GM18499 (cell line): ENCODE measurements around the gene HCN4.

Experiments used
- ATAC-seq: cut with Tn5 transposase; IDR thresholded peaks from one replicate; pipeline ENCODE4 v1.9.1; 2021; ENCODE audit warnings: moderate number of reproducible peaks; ENCODE audit not compliant: insufficient read depth, unreplicated experiment

HCN4 gene

DNA sequence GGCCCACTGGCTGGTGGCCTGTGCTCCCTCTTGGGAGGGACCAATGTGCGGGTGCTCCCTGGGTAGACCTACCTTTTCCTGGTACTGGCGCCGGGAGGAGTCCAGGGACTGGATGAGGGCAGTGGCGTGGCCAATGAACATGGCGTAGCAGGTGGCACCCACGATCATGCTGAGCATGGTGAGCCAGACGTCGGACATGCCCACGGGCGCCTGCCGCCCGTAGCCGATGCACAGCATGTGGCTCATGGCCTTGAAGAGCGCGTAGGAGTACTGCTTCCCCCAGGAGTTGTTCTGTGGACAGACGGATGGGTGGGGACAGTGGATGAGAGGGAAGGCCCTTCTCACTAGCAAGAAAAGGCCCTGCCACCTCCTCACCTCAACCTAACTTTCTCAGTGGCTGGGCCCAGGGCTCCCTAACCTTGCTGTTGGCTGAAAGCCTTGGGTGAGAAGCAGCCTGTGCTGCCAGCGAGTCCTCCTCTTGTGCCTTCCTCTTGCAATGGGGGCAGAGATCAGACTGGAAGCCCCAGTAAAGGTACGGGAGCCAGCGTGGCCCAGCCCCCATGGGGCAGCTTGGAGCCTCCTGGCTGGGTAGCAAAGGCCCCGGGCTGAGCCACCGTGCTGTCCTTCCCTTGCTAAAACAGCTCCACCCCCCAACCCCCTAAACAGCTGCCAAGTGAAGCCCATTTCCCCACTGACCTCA lies 39.1 kb downstream of the HCN4 start:
- no peak for ATAC-seq

DNA sequence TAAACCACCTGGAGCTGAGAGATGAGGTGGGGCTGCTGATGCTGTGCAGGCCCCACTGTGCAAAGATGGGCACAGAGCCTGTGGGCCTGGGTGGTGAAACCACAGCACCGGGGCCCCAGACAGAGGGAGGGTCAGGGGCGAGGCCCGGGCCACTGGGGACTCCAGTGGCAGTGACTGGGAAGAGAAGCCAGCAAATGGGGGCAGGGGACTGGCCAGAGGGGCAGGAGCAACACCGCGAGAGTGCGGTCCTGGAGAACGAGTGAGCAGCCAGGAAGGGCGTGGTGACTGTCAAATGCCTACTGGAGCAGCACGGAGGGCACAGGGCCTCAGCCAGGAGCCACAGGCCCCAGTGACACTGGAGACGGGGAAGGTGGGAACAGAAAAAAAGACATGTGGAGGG lies 39.8 kb downstream of the HCN4 start:
- no peak for ATAC-seq

DNA sequence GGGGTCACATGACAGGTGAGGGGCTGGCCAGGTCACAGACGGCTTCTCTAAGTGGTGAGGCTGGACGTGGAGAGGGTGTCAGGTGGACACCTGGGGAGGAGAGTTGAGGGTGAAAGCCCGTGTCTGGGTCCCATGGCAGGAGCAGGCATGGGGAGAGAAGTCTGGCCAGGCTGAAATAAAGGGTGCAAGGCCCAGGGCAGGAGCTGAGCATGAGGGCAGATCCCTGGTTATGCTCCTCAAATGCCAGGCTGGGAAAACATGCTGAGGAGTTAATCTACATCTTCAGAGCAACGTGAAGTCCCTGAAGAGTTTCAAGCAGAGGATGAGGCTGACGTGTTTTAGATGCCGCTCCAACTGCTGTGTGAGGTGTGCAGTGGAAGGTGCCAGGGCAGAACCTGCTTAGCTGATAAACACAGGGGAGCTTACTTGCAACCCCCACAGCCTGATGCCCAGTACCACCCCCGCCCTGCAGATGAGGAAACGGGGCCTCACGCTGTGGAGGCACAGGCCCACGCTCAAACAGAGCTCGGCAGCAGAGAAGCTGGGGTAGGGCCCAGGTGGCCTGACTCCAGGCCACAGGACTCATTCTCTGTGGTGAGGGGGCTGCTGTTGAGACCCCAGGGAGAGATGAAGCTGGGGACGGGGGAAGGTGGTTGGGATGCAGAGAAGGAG lies 40.5 kb downstream of the HCN4 start:
- ATAC-seq: no peak

DNA sequence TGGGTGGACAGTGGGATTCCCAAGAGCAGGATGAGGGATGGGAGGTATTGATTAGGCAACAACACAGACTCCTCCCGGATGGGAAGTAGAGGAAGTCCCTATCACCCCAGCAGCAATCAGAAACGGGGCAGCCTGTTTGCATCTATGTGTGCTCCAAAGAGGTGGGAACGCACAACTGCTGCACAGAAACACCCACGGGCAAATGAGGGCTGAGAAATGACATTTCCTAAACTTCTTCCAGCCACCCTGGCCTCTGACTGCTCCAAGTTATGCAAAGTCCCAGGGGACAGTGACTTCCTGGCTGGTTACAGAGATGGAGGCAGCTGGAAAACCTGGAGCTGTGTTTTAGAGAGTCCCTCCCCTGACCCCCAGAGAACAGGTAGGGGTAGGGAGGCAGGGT lies 42.6 kb downstream of the HCN4 start:
- no peak for ATAC-seq

DNA sequence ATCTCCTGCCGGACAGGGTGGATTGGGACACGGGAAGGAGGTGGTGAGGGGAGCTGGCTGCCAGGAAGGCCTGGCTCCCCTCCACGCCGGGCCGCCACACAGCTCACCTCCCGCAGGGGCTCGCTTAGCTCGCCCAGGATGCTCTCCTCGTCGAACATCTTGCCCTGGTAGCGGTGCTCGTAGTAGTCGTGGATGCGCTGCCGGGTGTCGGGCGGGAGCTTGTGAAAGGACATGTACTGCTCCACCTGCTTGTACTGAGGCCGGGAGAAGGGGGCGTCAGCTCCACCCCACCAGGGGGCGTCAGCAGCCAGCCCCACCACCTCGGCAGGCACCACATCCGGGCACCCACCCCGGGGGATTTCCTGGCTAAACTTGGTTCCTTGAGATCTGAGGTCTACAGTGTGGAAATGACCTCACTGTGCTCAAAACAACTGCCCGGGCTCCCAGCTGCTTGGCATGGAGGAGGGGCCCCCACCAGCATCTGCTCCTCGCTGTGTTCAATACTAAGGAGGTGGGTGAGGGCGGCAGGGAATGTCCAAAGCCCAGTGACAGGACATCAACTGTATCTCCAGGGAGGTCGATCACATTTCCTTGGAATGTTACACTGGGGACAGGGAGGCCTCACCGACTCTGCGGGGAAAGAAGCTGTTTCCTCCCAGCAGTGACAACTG lies 43.4 kb downstream of the HCN4 start:
- ATAC-seq: no peak

DNA sequence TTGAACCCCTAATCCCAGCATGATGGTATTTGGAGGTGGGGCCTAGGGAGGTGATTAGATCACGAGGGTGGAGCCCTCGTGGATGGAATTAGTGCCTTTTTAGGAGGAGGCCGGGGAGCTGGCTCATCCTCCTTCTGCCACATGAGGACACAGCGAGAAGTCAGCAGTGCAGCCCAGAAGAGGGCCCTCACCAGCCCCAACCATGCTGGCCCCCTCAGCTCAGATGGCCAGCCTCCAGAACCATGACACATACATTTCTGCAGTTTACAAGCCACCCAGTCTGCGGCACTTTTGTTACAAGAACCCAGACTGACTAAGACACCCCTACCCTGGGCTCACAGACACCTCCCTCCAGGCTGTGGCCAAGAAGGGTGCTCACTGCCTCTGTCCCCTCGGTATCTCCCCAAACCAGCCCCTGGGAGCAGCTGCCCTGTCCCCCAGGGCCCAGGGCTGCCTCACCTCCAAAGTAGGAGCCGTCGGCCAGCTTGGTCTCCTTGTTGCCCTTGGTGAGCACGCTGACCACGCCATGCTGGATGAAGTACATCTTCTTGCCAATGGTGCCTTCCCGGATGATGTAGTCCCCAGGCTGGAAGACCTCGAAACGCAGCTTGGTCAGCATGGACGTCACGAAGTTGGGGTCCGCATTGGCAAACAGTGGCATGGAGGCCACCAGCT lies 44.1 kb downstream of the HCN4 start:
- ATAC-seq: no peak

DNA sequence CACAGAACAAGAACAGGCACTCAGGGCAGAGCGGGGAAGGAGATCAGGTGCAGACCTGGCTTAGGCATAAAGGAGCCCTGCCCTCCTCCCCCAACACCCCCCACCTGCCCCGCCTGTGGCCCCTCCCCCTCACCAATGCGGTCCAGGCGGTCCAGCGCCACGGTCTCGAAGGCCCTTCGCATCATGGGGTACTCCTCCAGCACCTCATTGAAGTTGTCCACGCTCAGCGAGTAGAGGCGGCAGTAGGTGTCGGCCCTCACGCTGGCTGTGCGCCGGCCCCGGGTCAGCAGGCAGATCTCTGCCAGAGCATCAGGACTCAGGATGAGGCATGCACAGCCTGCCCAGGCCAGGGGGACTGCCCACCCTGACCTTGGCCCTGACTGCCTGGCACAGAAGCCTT lies 44.8 kb downstream of the HCN4 start:
- no peak for ATAC-seq

DNA sequence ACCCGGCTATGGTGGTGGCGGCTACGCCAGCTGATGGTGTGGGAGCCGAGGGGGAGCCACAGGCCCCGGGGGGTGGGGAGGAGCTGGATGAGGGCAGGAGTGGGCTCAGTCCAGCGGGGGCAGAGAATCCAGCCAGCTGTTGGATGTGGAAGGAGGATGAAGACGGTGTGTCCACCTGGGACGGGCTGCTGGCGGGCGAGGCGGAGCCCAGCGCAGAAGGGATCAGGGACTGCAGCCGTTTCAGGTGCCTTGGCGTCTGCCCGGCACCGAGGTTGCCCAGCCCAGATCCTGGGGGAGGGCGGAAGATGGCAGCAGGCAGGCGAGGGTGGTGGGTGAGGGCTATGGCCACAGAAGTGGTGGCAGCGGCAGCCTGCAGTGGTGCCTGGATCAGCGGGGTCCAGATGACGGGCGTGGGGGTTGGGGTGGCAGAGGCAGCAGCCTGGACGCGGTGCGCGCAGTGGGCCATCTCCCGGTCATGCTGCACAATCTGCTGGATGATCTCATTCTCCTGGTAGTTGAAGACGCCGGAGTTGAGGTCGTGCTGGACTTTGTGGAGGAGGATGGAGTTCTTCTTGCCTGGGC lies 45.3 kb downstream of the HCN4 start:
- no peak for ATAC-seq

DNA sequence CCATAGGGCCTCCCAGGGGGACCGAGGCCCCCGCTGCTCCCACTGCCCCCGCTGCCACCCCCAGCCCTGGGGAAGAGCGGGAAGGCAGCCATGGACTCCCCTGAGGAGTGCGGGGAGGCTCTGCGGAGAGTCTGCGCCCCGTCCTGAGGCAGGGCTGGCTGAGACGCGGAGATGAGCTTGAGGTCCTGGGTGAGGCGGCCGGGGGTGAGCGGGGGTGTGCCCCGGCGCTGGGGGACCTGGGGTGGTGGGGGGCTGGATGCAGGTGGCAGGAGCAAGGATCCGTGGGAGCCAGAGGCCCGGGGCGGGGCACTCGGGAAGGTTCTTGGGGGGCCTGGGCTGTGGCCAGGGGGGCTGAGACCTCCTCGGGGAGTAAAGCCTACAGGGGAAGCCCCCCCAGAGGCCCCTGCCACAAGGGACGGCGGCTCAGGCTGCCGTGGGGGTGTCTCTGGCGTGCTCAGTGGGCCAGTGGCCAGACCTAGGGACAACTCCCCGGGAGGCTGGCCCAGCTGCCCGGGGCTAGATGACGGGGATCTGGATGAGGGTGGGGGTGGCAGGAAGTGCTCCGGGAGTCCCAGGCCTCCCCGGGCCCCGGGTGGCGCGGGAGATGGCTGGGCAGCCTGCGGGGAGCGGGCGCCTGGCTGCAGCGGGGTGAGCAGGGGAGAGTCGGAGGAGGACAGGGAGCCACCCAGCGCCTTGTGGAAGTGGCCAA lies 45.9 kb downstream of the HCN4 start:
- ATAC-seq: no peak

DNA sequence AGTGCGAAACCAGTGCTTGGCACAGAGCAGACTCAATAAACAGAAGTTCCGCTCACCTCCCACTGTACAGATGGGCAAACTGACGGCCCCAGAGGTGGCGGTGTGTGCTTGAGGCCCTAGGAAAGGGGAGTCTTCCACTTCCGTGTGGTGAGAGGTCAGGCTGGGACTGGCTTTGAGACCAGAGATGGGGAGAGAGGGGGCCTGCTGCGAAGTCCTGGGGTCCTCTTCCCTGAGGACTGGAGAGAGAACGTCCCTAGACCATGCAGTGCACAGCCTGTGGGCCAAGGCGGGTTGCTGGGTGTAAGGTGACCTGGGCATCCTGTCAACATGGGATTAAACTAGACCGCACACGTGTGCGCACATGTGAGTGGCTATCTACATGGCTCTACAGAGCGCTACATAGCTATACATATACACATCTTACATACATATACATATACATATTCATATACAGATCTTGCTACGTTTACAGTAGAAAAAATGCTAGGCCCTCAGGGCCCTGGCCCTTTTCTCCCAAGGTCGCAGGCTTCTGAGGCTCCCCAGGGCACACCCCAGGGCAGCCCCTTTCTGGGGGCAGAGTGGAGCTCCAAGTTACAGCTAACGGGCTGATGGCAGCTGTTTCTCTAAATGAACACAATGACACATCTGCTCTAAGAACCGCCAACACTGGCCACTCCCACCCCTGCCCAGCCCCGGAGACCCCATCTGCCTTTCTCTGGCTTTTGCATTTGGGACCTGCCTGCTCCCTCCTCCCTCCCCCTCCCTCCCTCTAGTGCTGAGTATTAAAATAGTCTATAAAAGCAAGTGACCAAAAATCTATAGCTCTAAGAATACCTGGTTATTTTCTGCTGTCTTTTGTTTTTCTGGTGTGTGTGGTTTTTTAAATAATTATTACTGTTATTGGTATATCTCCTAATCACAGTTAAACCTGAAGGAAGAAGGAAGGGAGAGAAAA lies 47.0 kb downstream of the HCN4 start:
- no peak for ATAC-seq

DNA sequence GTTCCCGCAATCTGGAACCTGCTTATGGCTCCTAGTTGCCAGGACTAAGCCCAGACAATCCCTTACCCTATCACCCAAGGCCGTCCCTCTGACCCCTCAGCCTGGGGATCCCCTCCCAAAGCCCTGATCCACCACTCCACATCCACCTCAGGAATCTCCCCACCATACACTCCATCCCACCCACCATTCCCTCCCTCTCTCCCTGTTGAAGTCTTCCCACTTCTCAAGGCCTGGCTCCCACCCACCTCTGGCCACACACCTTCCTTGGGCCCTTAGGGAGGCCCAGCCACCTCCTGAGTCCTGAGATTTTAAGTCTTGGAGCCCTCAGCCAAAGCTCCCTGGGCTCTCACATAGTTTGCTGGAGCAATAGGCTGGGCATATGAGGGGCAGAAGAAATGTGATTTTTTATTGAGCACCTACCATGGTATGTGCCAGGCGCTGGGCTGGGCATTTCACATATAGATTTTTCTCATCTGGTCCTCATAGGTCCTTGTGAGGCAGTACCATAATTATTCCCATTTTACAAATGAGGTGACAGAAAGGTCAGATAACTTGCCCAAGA lies 48.1 kb downstream of the HCN4 start:
- ATAC-seq: no peak

DNA sequence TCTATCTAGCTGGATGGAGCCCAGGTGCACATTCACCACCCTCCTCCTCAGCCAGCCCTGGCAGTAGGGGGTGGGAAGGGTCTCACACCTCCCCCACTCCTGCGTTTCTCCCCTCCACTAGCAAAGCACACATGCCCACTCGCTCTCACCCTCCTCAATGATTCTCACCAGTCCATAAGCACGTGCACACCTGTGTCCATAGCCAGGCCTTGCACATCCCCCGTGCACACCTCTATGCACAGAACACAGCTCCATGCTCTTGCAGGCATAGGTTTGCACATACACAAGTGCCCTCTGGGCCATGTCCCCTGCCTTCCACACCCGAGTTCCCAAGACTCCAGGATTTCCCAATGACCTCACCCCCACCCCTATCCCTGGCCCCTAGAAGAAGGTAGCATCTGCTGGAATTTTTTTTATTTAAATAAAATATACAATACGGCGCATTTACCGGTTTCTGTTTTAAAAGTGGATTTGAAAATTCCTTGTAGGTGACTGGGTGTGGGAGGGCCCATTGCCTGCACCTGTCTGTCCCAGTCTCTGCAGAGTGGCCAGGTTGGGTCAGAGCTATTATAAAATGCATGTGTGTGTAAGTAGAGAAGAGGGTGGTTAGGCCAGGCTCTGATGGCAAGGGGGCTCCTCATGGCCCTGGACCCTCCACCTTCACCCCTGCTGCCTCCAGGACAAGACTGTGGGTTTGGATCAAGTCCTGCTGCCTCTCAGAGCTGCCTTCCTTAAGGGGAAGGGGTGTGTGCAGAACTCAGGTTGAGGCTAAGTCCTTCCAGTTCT lies 49.1 kb downstream of the HCN4 start:
- ATAC-seq: no peak

DNA sequence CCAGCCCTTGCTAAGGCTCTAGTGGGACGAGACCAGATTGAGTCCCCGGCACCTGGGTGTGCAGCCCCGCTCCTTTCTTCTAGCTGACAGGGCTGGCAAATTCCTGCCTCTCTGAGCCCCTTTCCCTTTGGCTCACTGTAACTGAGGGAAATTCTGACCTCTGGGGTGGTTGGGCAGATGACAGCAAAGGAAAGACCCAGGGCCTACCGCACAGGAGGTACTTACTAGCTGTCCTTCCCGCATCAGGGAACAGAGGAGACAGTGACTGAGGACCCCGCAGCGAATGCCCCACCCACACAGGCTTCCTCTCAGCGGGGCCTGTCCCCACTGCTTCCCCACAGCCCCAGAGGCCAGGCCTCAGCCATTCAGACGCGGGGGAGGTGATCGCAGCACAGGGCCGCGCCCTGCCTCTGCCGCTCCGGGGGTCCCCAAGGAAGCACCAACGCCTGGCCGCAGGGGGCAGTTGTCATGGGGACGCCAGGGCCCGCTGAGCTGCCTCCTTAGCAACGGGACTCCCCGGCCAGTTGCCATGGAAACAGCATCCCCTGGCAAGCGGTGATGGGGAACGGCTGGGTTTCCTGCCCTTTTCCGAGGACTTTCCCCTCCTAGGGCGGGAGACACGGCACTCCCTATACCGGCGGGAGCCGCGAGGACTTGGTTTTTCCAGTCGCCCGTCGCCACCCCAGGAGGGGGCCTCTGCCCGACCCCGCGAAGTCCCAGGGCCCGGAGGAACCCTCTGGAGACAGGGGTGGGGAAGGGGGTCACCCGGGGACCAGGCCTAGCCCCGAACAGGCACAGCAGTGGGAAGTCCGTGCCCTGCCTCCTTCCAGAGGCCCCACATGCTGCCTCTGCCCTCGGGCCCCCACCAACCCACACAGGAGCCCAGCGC lies 50.1 kb downstream of the HCN4 start:
- ATAC-seq: no peak

DNA sequence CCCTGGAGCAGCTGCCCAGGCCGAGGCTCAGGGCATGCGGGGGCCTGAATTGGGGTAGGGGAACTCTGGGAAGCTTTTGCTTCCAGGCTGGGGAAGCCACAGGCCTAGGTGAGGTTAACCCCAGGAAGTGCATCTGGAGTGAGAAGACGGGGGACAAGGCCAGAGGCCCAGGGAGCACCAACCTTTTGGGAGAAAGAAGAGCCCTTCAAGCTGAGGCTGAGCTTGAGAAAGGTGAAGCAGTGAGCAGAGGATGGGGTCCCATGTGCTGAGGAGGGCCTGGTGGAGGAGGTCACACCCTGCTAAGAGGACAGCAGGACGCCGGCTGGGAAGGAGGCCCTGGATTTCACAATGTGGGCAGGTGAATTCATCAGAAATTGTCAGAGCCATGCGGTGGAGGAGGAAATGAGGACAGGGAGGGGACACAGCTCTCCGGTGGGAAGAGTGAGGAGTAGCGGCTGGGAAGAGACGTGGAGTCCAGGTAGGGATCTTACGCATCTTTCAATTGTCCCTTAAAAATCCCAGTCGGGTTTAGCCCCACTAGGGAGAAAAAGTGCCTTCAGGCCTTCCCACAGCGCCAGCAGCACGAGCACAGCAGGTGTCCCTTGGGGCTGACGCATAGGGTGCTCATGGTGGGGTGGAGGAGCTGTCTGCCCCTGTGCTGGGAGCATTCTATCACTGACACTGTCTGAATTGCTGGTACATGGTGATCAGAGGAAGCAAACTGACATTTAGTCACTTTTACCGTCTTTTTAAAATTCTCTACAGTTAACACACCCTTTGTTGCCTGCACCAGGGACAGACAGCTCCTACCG lies 50.9 kb downstream of the HCN4 start:
- no peak for ATAC-seq

DNA sequence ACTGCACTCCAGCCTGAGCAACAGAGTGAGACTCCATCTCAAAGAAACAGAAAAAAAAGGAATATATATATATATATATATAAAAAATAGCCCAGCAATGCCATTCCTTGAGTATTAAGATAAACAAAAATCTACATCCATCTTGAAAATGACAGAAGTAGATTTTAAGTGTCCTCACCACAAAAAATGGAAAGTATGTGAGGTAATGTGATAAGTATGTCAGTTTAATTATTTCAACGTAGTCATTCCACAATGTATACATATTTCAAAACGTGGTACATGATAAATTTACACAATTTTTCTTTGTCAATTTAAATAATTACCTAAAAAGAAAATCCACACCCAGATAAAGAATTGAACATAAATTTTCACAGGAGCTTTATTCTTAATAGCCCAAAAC lies 54.9 kb downstream of the HCN4 start:
- ATAC-seq: no peak

DNA sequence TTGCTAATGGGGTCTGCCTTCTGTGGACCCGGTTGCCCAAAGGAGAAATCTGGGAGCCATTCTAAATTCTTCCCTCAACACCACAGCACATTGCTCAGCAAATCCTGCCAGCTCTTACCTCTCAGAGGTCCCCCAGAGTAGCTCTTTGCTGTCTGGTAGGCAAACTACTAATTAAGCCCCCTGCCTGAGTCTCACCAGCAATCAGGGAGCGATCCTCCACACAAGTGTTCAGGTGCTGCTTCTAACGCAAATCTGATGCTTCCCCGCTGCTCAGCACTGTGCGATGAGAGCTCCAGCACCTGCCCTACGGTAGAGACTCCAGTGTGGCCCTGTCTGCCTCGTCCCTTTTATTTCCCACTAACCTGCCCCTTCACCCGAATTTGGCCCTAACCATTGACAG lies 60.5 kb downstream of the HCN4 start:
- ATAC-seq: no peak
